ENCODE results near the gene ITPRID1.

DNA sequence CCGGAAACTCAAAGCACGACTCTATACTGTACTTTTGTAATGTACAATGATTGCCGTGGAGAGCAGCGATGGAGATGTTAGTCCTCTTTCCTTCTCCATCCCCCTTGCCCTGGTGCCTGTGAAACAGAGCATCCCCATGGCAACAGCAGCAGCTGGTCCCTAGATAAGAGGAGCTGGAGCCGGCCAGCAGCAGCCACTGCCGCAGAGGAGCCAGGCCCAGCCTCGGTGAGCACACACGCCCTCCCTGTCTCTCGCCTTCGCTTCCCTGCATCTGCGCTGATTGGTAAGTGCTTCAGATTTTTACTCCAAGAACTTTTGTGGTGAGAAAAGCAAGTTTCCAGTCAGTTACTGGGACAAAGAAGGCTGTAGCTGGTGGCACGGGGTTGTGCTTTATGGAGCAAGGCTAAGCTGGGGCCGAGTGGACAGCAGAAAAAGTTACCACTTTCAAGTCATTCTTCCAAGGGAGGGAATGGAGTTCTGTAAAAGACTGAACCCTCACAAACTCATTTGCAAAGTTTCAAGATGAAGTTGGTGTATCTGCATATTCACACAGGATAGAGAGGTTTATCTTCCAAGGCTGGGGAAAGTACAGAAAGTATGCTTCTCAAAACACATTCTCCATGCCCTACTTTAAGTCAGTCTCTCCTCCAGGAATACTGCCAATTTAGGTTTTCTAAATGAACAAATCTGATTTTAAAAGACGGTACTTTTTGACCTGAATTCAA is 173.3 kb downstream of the ITPRID1 start, which contains the start of gene PPP1R17:
- TF ChIP-seq, protein P1, sequence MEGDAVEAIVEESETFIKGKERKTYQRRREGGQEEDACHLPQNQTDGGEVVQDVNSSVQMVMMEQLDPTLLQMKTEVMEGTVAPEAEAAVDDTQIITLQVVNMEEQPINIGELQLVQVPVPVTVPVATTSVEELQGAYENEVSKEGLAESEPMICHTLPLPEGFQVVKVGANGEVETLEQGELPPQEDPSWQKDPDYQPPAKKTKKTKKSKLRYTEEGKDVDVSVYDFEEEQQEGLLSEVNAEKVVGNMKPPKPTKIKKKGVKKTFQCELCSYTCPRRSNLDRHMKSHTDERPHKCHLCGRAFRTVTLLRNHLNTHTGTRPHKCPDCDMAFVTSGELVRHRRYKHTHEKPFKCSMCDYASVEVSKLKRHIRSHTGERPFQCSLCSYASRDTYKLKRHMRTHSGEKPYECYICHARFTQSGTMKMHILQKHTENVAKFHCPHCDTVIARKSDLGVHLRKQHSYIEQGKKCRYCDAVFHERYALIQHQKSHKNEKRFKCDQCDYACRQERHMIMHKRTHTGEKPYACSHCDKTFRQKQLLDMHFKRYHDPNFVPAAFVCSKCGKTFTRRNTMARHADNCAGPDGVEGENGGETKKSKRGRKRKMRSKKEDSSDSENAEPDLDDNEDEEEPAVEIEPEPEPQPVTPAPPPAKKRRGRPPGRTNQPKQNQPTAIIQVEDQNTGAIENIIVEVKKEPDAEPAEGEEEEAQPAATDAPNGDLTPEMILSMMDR (IDR thresholded peaks at IDR 0.05) = no peak
- no peak for TF ChIP-seq ZFX (IDR thresholded peaks at IDR 0.05; ENCODE audit: borderline replicate concordance)
